Measurements from ENCODE around the gene CSGALNACT2.

Gene CSGALNACT2

GRCh38 chr10:43194266-43194665 lies 56.0 kb downstream of the CSGALNACT2 start:
- no peak overlapping the region for H3K4me3 ChIP-seq (ENCODE audit: low read length)
- TF ChIP-seq CTCF (IDR thresholded peaks at IDR 0.05; ENCODE audit: insufficient read depth, low read depth, low read length, missing control alignments), result no peak
- DNase-seq (ENCODE audit: low read depth), result no peak

GRCh38 chr10:43194859-43195258 lies 56.6 kb downstream of the CSGALNACT2 start:
- H3K4me3 ChIP-seq (ENCODE audit: low read length), result no peak overlapping the region

GRCh38 chr10:43195557-43195956 lies 57.3 kb downstream of the CSGALNACT2 start:
- no peak for TF ChIP-seq CTCF (IDR thresholded peaks at IDR 0.05; ENCODE audit: insufficient read depth, low read depth, low read length, missing control alignments)
- no peak overlapping the region for H3K4me3 ChIP-seq (ENCODE audit: low read length)
- DNase-seq (ENCODE audit: low read depth), result no peak

More at GRCh38 chr10:43194859-43195258, 56.6 kb downstream of the CSGALNACT2 start:
- TF ChIP-seq CTCF (IDR thresholded peaks at IDR 0.05; ENCODE audit: insufficient read depth, low read depth, low read length, missing control alignments), result no peak
- no peak for DNase-seq (ENCODE audit: low read depth)

- no peak overlapping the region for H3K4me3 ChIP-seq (ENCODE audit: low read length)
- DNase-seq (ENCODE audit: low read depth), result no peak
- no peak for TF ChIP-seq CTCF (IDR thresholded peaks at IDR 0.05; ENCODE audit: insufficient read depth, low read depth, low read length, missing control alignments)
Observed at GRCh38 chr10:43196131-43196980, 58.1 kb downstream of the CSGALNACT2 start.

GRCh38 chr10:43196981-43197833 lies 59.0 kb downstream of the CSGALNACT2 start:
- no peak overlapping the region for H3K4me3 ChIP-seq (ENCODE audit: low read length)
- no peak for DNase-seq (ENCODE audit: low read depth)
- no peak for TF ChIP-seq CTCF (IDR thresholded peaks at IDR 0.05; ENCODE audit: insufficient read depth, low read depth, low read length, missing control alignments)

- H3K4me3 ChIP-seq (ENCODE audit: low read length), result no peak overlapping the region
- peak; percentile 9 for DNase-seq (ENCODE audit: low read depth)
- peak; percentile 36 for TF ChIP-seq CTCF (IDR thresholded peaks at IDR 0.05; ENCODE audit: insufficient read depth, low read depth, low read length, missing control alignments)
Observed at GRCh38 chr10:43197834-43198681, 59.8 kb downstream of the CSGALNACT2 start.
